ENCODE results near the gene DOP1A.

DOP1A gene

GRCh38 chr6:83071707-83072106, 4.2 kb downstream of the DOP1A start:
- DNase-seq (ENCODE audit: low read depth in 2 of 2), result no peak

- no peak for DNase-seq (ENCODE audit: low read depth in 2 of 2)
These were observed 5.3 kb downstream of the DOP1A start for GRCh38 chr6:83072726-83073125.

- DNase-seq (ENCODE audit: low read depth in 2 of 2), result no peak
These were observed 6.1 kb downstream of the DOP1A start for GRCh38 chr6:83073615-83074014.

- no peak for DNase-seq (ENCODE audit: low read depth in 2 of 2)
These were observed 16.0 kb downstream of the DOP1A start for GRCh38 chr6:83083476-83083875.

GRCh38 chr6:83086751-83087150, 19.3 kb downstream of the DOP1A start:
- DNase-seq (ENCODE audit: low read depth in 2 of 2), result no peak

- DNase-seq (ENCODE audit: low read depth in 2 of 2), result no peak
These were observed 25.4 kb downstream of the DOP1A start for GRCh38 chr6:83092756-83093399.

GRCh38 chr6:83096791-83097190, 29.3 kb downstream of the DOP1A start:
- no peak for DNase-seq (ENCODE audit: low read depth in 2 of 2)

GRCh38 chr6:83097204-83097603, 29.7 kb downstream of the DOP1A start:
- DNase-seq (ENCODE audit: low read depth in 2 of 2), result no peak

- no peak for DNase-seq (ENCODE audit: low read depth in 2 of 2)
These were observed 30.2 kb downstream of the DOP1A start for GRCh38 chr6:83097675-83098074.

- DNase-seq (ENCODE audit: low read depth in 2 of 2), result no peak
These were observed 31.1 kb downstream of the DOP1A start for GRCh38 chr6:83098589-83098988.

- DNase-seq (ENCODE audit: low read depth in 2 of 2), result no peak
These were observed 40.9 kb downstream of the DOP1A start for GRCh38 chr6:83108378-83108777.

GRCh38 chr6:83113258-83113657, 45.8 kb downstream of the DOP1A start:
- DNase-seq (ENCODE audit: low read depth in 2 of 2), result no peak

GRCh38 chr6:83114164-83114563, 46.7 kb downstream of the DOP1A start:
- DNase-seq (ENCODE audit: low read depth in 2 of 2), result no peak

GRCh38 chr6:83117802-83118201, 50.3 kb downstream of the DOP1A start:
- DNase-seq (ENCODE audit: low read depth in 2 of 2), result no peak

- no peak for DNase-seq (ENCODE audit: low read depth in 2 of 2)
These were observed 52.4 kb downstream of the DOP1A start for GRCh38 chr6:83119742-83120300.

GRCh38 chr6:83124553-83124952, 57.1 kb downstream of the DOP1A start:
- DNase-seq (ENCODE audit: low read depth in 2 of 2), result no peak

GRCh38 chr6:83125425-83125824, 58.0 kb downstream of the DOP1A start:
- no peak for DNase-seq (ENCODE audit: low read depth in 2 of 2)

GRCh38 chr6:83126223-83126622, 58.8 kb downstream of the DOP1A start:
- DNase-seq (ENCODE audit: low read depth in 2 of 2), result no peak

- no peak for DNase-seq (ENCODE audit: low read depth in 2 of 2)
These were observed 59.3 kb downstream of the DOP1A start for GRCh38 chr6:83126807-83127206.

GRCh38 chr6:83127258-83127657, 59.8 kb downstream of the DOP1A start:
- no peak for DNase-seq (ENCODE audit: low read depth in 2 of 2)

GRCh38 chr6:83127976-83128375, 60.5 kb downstream of the DOP1A start:
- DNase-seq (ENCODE audit: low read depth in 2 of 2), result no peak

- DNase-seq (ENCODE audit: low read depth in 2 of 2), result no peak
These were observed 64.7 kb downstream of the DOP1A start for GRCh38 chr6:83132121-83132520.

- no peak for DNase-seq (ENCODE audit: low read depth in 2 of 2)
These were observed 70.7 kb downstream of the DOP1A start for GRCh38 chr6:83138118-83138722.

GRCh38 chr6:83138758-83139157, 71.3 kb downstream of the DOP1A start:
- DNase-seq (ENCODE audit: low read depth in 2 of 2), result no peak
